Choroid plexus epithelial cell (primary cell): ENCODE measurements around the gene CDK2AP2.
"Not testable (repeated sequence)": the region's sequence is repeated elsewhere in the genome, so short reads cannot be mapped to it uniquely, and the experiment has no call there.

Experiments
- DNase-seq: peaks from one replicate; pipeline ENCODE4 v3.0.0-alpha.2; 2010; ENCODE audit warnings: low read depth
- H3K4me3 ChIP-seq: 2 replicates; pipeline ENCODE4 v1.5.1; 2011; ENCODE audit warnings: low read depth, mild to moderate bottlenecking, control low read depth, low read length, moderate library complexity
- TF ChIP-seq, protein P1 (sequence below): conservative IDR thresholded peaks from 2 replicates; pipeline ENCODE4 v1.5.1; 2011; ENCODE audit warnings: low read depth, mild to moderate bottlenecking, control low read depth, inconsistent platforms, low read length, moderate library complexity

Gene CDK2AP2

DNA sequence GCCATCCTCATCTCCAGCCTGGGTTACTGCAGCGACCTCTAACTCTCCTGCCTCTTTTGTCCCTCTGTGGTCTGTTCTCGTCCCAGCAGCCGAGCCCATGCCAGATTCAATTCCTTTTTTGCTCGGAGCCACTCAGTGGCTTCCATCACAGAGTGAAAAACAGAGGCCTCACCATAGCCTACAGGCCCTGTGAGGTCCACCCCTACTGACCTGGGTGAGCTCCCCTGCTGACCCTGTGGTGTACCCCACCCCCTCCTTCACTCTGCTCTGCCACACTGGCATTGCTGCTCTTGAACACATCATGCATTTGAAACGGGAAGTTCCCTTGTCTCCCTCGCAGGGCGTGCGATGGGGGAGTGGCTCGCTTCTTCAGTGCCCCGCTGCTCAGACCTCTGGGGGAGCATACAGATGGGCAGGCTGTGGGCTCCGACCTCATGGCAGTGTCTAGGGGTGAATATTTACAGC lies 23.1 kb downstream of the CDK2AP2 start:
- no peak for DNase-seq
- TF ChIP-seq, protein P1, sequence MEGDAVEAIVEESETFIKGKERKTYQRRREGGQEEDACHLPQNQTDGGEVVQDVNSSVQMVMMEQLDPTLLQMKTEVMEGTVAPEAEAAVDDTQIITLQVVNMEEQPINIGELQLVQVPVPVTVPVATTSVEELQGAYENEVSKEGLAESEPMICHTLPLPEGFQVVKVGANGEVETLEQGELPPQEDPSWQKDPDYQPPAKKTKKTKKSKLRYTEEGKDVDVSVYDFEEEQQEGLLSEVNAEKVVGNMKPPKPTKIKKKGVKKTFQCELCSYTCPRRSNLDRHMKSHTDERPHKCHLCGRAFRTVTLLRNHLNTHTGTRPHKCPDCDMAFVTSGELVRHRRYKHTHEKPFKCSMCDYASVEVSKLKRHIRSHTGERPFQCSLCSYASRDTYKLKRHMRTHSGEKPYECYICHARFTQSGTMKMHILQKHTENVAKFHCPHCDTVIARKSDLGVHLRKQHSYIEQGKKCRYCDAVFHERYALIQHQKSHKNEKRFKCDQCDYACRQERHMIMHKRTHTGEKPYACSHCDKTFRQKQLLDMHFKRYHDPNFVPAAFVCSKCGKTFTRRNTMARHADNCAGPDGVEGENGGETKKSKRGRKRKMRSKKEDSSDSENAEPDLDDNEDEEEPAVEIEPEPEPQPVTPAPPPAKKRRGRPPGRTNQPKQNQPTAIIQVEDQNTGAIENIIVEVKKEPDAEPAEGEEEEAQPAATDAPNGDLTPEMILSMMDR: no peak
- no peak overlapping the region for H3K4me3 ChIP-seq

DNA sequence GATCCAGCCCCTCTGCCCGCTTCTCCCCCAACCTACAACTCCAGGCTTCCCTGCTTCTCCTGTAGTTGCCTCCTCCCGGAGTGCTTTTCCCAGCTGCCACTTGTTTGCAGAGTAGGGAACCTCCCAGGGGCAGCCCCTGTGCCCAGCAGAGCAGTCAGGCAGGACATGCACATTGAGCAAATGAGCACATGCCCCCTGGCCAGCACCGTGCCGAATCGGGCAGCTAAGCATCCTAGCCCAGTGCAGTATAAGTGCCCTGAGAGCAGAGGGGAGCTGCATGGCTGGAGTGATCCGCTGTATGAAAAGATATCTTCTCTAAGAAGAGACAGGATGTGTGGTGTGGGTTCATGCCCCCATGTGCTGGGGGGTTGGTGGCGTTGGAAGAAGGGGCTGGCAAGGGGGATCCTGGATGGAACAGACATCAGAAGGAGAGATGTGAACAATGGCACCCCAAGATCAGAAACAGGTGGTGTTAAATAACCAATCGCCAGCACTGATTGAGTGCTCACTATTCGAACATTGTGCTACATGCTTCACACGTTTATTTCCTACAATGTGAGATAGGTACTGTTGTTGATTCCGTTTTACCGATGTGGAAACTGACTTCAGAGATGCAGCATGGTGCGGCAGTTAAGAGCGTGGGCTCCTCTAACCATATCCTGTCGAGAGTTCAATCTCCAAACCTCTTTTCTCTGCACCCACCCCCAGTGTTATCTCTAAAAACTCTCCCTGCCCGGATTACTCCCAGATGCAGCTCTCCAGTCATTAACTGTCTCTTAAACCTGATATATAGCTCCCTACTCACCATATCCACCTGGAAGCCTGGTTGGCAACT lies 23.9 kb downstream of the CDK2AP2 start:
- no peak for DNase-seq

DNA sequence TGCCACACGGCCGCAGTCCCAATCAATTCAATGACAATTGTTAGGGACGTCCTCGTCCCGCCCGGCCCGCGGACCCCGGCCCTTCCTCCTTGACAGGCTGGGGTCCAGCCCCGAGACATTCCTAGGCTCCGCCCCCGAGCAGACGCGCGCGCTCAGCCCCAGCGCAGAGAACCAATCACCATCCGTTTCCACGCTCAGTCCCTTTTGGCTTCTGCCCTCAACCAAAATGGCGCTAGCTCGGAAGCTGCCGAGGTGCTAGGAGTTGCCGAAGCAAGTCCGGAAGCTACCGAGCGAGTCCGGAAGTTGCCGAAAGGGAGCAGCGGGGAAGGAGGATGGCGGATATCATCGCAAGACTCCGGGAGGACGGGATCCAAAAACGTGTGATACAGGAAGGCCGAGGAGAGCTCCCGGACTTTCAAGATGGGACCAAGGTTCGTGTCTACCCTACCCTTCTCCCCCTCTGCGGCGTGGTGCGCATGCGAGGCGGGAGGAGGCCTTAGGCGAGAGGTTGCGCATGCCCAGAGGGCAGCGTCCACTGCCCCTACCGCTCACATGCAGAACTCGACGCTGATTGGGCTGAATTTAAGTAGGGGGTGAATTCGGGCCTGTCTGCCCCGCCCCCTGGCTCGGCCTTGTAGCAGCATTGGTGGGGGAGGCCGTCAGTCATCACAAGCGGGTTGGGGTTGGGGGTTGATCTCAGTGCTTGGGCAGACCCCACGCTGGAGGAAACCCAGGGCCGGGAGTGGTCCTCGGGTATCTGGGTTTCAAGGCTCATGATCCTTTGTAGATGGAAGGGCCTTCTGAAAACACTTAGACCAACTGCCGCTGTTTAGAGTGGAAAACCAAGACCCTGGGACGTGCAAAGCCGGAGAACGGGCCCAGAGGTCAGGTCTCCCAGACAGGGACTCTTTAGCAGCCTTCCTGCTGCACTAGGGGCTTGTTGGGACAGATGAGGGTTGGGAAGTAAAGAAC lies 24.8 kb downstream of the CDK2AP2 start, which contains the start of gene AIP:
TSS of gene AIP (plus strand) at position 200 of the 972 bp plus-strand sequence. CDS start at position 333, 133 bp downstream.
- peak; percentile 99 for DNase-seq
- H3K4me3 ChIP-seq: peak within 1 kb of the TSS; percentile 73
- TF ChIP-seq, protein P1: peak; percentile 25

More for the DNA sequence above, 23.9 kb downstream of the CDK2AP2 start:
- TF ChIP-seq, protein P1: no peak
- H3K4me3 ChIP-seq: peak overlapping the region; percentile 73

DNA sequence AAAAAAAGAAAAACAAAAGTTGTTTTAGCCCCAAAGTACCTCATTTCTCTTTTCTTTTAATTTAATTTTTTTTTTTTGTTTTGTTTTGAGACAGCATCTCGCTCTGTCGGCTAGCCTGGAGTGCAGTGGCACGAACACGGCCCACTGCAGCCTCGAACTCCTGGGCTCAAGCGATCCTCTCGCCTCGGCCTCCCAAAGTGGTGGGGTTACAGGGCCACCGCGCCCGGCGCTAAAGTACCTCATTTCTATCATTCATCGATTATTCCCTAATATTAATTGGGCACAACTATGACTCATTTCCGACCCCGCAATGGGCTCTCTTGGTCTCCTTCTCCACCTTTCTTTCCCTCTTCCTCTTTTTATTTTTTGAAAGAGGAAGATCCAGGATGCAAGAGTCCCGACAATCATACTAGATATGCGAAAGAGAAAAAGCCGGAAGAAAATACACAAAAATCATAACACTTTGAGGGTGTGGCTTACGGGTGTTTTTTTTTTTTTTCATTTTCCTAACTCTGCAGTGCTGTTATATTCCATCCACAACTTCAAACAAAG lies 25.6 kb downstream of the CDK2AP2 start:
- H3K4me3 ChIP-seq: peak overlapping the region; percentile 73
- no peak for DNase-seq

DNA sequence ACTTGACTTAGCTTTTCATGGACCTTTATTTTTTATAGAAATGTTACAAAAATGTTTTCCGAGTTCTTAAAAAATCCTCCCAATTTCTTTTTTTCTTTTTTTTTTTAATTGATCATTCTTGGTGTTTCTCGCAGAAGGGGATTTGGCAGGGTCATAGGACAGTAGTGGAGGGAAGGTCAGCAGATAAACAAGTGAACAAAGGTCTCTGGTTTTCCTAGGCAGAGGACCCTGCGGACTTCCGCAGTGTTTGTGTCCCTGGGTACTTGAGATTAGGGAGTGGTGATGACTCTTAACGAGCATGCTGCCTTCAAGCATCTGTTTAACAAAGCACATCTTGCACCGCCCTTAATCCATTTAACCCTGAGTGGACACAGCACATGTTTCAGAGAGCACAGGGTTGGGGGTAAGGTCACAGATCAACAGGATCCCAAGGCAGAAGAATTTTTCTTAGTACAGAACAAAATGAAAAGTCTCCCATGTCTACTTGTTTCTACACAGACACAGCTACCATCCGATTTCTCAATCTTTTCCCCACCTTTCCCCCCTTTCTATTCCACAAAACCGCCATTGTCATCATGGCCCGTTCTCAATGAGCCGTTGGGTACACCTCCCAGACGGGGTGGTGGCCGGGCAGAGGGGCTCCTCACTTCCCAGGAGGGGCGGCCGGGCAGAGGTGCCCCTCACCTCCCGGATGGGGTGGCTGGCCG lies 30.5 kb downstream of the CDK2AP2 start:
- H3K4me3 ChIP-seq, DNase-seq: not testable (repeated sequence)

More for the DNA sequence above, 25.6 kb downstream of the CDK2AP2 start:
- TF ChIP-seq, protein P1: no peak

DNA sequence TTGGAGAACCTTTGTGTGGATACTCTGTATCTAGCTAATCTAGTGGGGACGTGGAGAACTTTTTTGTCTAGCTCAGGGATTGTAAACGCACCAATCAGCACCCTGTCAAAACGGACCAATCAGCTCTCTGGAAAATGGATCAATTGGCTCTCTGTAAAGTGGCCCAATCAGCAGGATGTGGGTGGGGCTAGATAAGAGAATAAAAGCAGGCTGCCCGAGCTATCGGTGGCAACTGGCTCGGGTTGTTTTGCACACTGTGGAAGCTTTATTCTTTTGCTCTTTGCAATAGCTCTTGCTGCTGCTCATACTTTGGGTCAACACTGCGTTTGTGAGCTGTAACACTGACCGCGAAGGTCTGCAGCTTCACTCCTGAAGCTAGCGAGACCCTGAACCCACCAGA lies 31.3 kb downstream of the CDK2AP2 start:
- not testable (repeated sequence) for H3K4me3 ChIP-seq

DNA sequence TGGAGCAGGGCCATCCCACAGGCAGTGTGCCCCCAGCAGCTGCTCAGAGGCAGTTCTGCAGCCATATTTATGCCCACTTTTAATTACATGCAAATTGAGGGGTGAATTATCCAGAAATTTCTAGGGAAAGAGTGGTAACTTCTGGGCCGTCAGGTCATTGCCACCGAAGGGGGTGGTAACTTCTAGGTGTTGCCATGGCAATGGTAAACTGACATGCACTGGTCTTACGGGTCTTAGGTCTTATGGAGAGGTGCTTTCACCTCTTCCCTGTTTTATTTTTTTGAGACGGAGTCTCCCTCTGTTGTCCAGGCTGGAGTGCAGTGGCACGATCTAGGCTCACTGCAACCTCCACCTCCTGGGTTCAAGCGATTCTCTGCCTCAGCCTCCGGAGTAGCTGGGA lies 35.1 kb downstream of the CDK2AP2 start:
- TF ChIP-seq, protein P1: no peak
- no peak for DNase-seq
- no peak overlapping the region for H3K4me3 ChIP-seq

More for the DNA sequence above, 31.3 kb downstream of the CDK2AP2 start:
- not testable (repeated sequence) for DNase-seq
